Muscle of back (tissue), 13 donors: ENCODE data around the gene EVX2. TPM values are rescaled to one million over a fixed set of nuclear protein-coding genes. Genes with fewer than 3 reads are reported as not detected.

Source experiments
- DNase-seq, 3 donors: peaks; one replicate each; pipeline versions ENCODE4 v3.0.0 to v3.0.0-alpha.2; 2013
- long read RNA-seq, 9 donors: transcript quantifications; one replicate each; lab custom pipeline, GENCODE V29; 2026
- polyA plus RNA-seq, 10 donors: library from polyadenylated mRNA; unstranded; fragments of 120-200 nt; gene quantifications; one replicate each; pipeline ENCODE4 v1.2.1, GENCODE V29; 2013; ENCODE audit not compliant: insufficient read length in 10 of 10

Gene EVX2
- polyA plus RNA-seq, result under 1 TPM in 2 of 10 donors, not detected in 8; 0.04 TPM
- long read RNA-seq, donor 1, result 0 reads
- long read RNA-seq, donor 2, result 0 reads
- long read RNA-seq, donor 3, result 0 reads
- long read RNA-seq, donor 4, result 0 reads
- long read RNA-seq, donor 5, result 0 reads
- long read RNA-seq, donor 6, result 0 reads
- long read RNA-seq, donor 7, result 0 reads
- long read RNA-seq, donor 8, result 0 reads
- long read RNA-seq, donor 9, result 0 reads

DNA sequence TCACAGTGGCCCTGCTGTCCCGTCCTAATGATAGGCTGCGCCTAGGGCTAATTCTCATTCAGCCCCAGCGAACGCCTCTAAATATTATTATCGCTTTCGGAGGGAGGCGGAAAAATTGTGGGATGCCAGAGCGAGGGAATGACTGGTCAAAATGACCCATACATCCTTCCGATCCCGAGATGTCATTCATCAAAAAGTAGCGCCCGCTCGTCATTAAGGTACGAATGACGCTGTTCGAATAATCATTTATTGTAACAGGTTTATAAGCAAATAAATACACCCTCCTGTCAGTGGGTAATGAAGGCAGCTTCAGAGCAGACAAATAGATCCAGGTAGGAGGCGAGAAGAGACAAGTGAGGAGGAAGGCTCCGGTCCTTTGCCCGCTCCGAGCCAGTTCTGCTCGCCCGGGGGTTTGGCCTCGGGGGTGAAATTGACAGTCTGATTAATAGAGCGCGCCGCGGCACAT is at the start of gene EVX2:
EVX2 (minus strand) TSS at position 167 of the 466 bp plus-strand sequence. CDS start 186 bp downstream, outside the sequence.
- peak in 1 of 3 donors; percentile 56 for DNase-seq

GRCh38 chr2:176133389-176133788 is 49.6 kb upstream of the EVX2 start:
- peak in 2 of 3 donors; percentile 67 to 75 for DNase-seq

- DNase-seq, result peak in 1 of 3 donors; percentile 84
Measured at GRCh38 chr2:176132205-176133171, 48.7 kb upstream of the EVX2 start.

DNA sequence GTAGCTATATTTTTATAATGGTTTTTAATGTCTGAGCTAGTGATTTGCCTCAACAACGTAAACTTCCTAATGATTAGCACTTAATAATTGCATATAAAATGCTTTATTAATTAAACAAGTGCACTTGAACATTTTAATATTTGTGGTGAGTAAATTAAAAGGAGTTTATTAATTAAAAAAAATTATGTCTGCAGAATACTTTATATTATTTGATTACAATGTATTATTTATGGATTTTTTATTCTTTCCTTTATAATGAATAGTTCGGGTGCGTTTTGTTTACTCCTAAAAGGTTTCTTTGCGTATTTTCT is 48.0 kb upstream of the EVX2 start:
- DNase-seq, result no peak

DNA sequence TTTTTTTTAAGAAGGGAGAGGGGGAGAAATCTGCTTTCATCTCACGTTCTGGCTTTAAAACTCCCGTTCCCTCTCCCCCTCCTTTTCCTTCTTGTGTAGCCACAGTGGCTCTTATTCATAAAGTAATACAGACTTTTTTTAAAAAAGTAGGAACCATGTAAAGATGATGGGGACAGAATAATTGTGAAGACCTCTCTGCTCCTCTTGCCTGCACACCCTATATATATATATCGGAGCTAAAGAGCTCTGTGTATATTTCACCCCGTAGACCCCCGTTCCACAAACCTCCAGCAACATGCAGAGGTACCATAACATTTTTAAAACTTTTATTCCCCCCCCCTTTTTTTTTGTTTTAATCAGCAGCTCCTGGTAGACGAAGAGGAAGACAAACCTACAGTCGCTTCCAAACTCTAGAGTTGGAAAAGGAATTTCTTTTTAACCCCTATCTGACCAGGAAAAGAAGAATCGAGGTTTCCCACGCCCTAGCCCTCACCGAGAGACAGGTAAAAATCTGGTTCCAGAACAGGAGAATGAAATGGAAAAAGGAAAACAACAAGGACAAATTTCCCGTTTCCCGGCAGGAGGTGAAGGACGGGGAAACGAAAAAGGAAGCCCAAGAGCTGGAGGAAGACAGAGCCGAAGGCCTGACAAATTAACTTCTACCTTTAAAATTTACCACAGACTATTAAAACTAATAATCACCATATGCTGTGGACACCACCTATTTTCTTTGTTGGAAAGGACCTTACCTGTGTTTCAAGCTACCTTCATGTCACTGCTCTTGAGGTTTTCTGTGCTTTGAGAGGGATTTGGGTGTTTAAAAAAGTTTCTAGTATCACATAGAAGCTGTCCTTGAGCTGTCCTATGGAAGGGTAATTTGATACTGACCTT is 47.4 kb upstream of the EVX2 start:
- DNase-seq, result peak in 1 of 3 donors; percentile 61

DNA sequence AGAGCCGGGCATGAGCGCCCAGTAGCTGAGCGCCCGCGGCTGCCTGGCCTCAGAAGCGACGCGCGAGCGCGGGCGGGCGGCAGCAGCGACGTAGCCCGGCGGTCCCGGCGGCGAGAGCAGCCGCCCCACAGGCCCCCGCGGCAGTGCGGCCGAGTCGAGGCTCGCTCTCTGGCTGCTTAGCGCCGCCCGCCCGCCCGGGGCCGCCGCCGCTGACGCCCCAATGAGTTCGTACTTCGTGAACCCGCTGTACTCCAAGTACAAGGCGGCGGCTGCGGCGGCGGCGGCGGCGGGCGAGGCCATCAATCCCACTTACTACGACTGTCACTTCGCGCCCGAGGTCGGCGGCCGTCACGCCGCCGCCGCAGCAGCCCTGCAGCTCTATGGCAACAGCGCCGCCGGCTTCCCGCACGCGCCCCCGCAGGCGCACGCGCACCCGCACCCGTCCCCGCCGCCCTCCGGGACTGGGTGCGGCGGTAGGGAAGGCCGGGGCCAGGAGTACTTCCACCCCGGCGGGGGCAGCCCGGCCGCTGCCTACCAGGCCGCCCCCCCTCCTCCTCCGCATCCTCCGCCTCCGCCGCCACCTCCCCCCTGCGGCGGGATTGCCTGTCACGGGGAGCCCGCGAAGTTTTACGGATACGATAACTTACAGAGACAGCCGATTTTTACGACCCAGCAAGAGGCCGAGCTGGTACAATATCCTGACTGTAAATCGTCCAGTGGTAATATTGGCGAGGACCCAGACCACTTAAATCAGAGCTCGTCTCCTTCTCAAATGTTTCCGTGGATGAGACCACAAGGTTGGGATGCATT is 46.6 kb upstream of the EVX2 start:
- peak in 2 of 3 donors; percentile 89 to 90 for DNase-seq

- DNase-seq, result no peak
Measured at GRCh38 chr2:176129813-176130146, 46.0 kb upstream of the EVX2 start.

- DNase-seq, result peak; percentile 92 to 96 (median 94)
Measured at GRCh38 chr2:176128982-176129796, 45.4 kb upstream of the EVX2 start, which contains the start of gene HOXD8. HOXD8 (plus strand) TSS chr2:176129705; CDS start chr2:176130367, 662 bp downstream.

DNA sequence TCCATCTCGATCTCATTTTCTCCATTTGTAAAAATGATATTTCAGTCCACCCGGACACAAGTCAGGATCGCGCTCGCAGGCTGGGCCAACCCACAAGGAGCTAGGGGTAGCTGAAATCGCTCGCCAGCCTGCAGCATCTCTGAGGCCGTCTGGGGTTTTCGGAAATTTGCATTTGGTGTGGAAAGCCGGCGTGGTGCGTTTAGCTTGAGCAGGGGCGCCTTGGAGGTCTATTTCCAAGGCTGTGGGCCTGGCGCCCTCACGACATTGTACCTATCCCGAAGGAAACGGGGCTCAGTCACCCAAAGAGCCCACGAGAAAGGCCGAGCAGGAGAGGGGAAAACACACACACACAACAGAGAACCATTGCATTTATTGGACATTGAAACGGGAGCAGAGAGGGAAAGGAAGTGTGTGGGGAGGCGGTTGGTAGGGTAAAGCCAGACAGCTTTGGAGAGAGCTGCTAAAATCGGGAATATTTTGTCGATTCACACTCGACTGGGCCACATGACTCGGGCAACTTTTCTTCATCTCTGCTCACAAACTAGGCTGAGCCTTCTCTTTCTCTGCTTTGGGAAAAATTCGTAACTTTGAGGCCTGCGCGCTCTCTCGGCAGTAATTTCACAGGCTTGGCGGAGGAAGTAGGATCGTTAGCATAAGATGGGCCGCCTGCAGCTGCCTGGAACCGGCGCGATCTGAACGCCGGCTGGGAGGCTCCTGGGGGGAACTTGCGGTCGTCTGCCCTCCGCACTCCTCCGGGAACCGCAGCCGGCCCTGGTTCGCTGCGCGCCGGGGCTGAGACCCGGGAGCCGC is 44.6 kb upstream of the EVX2 start:
- DNase-seq, result peak in 2 of 3 donors; percentile 76 to 93

DNA sequence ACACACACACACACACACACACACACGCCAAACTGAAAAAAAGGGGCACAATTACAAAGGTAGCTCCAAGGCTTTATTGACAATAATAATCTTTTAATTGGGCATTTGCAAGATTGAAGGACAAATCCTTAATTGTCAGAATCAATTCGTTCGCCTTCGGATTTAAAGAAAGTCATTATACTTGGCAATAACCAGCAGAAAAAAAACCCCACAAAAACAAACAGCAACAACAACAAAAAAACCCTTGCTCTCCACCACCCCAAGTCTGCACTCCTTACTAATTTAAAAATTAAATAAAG is 44.0 kb upstream of the EVX2 start:
- no peak for DNase-seq

DNA sequence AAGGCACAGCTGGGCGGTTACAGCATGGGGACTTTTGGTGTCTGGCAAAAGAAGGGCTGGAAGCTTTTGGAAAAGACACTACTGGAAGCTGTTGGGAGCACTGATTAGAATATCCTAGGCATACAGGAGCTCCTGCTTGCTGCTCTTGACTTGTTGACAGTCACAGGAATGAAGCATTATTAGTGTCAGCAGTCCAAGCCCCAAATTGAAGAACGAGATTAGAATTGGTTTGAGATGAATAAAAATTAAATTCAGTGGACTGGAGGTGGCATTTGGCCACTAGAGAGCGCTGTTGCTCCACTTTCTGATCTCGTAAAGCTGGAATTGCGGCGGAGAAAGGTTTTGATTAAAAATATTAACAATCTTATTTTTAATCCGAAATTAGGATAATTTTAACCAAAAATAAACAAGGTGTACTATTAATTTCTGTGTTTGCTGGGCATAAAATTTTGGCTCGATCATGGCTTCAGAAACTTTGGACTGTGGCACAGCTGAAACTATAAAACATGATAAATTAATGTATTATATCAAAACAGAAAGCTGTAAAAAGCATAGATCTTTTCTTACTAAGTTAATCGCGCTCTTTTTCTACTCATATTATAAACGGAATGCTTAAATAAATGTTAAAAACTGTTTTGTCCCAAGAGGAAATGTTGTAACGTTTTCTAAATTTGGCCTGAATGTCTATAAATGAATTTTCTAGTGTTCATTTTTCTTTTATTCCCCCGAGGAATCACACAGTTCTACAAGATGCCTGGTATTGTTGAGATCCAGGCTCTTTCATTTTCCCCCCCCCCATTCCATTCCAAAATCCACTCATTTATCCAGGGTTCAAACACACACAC is 43.4 kb upstream of the EVX2 start:
- peak in 2 of 3 donors; percentile 87 to 88 for DNase-seq

- DNase-seq, result no peak
Measured at GRCh38 chr2:176125772-176126054, 42.0 kb upstream of the EVX2 start.

- DNase-seq, result no peak
Measured at GRCh38 chr2:176124947-176125771, 41.4 kb upstream of the EVX2 start.

- DNase-seq, result no peak
Measured at GRCh38 chr2:176124110-176124946, 40.6 kb upstream of the EVX2 start.

GRCh38 chr2:176123411-176124109 is 39.8 kb upstream of the EVX2 start:
- DNase-seq, result peak in 1 of 3 donors; percentile 84
